Measurements from ENCODE around the gene HLA-DQB2. TPM values are rescaled to one million over a fixed set of nuclear protein-coding genes. Genes with fewer than 3 reads are reported as not detected.
"Not testable (repeated sequence)": the region's sequence is repeated elsewhere in the genome, so short reads cannot be mapped to it uniquely, and the experiment has no call there.

HLA-DQB2 gene
- not detected for total RNA-seq

- no peak within 1 kb of the TSS for H3K4me3 ChIP-seq (ENCODE audit: low read length in 3 of 3)
- H3K4me1 ChIP-seq (ENCODE audit: control insufficient read depth in 3 of 3, insufficient read depth in 3 of 3, low read length in 3 of 3): no peaks in the 10 kb centered on the region
- H3K9ac ChIP-seq (ENCODE audit: low read depth in 1 of 3, low read length in 3 of 3): no peak within 1 kb of the TSS
- no peaks in the 10 kb centered on the region for H3K36me3 ChIP-seq (ENCODE audit: control insufficient read depth in 3 of 3, insufficient read depth in 3 of 3, low read length in 3 of 3)
- no peaks in the 10 kb centered on the region for H3K9me3 ChIP-seq (ENCODE audit: control insufficient read depth in 3 of 3, low read length in 3 of 3)
- no peak within 1 kb of the TSS for H3K27ac ChIP-seq (ENCODE audit: low read depth, low read length)
- H3K27me3 ChIP-seq (ENCODE audit: control insufficient read depth in 3 of 3, insufficient read depth in 3 of 3, low read length in 3 of 3): peaks cover 16 to 35% (median 29%) of the 10 kb centered on the region in 3 donors
These were observed at the start of gene HLA-DQB2 for GRCh38 chr6:32763421-32763820. TSS of gene HLA-DQB2 (minus strand) at chr6:32763532. CDS start at chr6:32763470, 62 bp downstream.

GRCh38 chr6:32809171-32809570, 45.8 kb upstream of the HLA-DQB2 start:
- Histone ChIP-seq H3K4me1 (ENCODE audit: control insufficient read depth in 3 of 3, insufficient read depth in 3 of 3, low read length in 3 of 3) (no peaks in the 10 kb centered on the region), H3K4me3 (ENCODE audit: low read length in 3 of 3) (no peak overlapping the region), H3K9me3 (ENCODE audit: control insufficient read depth in 3 of 3, low read length in 3 of 3) (no peaks in the 10 kb centered on the region), H3K27ac (ENCODE audit: low read depth, low read length) (no peak overlapping the region), H3K9ac (ENCODE audit: low read depth in 1 of 3, low read length in 3 of 3) (no peak overlapping the region), H3K27me3 (ENCODE audit: control insufficient read depth in 3 of 3, insufficient read depth in 3 of 3, low read length in 3 of 3) (peaks cover 5 to 20% (median 11%) of the 10 kb centered on the region in 3 donors), H3K36me3 (ENCODE audit: control insufficient read depth in 3 of 3, insufficient read depth in 3 of 3, low read length in 3 of 3) (no peaks in the 10 kb centered on the region)

- Histone ChIP-seq H3K4me3 (ENCODE audit: low read length in 3 of 3) (no peak overlapping the region), H3K9me3 (ENCODE audit: control insufficient read depth in 3 of 3, low read length in 3 of 3) (no peaks in the 10 kb centered on the region), H3K4me1 (ENCODE audit: control insufficient read depth in 3 of 3, insufficient read depth in 3 of 3, low read length in 3 of 3) (no peaks in the 10 kb centered on the region), H3K9ac (ENCODE audit: low read depth in 1 of 3, low read length in 3 of 3) (no peak overlapping the region), H3K27me3 (ENCODE audit: control insufficient read depth in 3 of 3, insufficient read depth in 3 of 3, low read length in 3 of 3) (peaks cover 7 to 23% (median 11%) of the 10 kb centered on the region in 3 donors), H3K36me3 (ENCODE audit: control insufficient read depth in 3 of 3, insufficient read depth in 3 of 3, low read length in 3 of 3) (no peaks in the 10 kb centered on the region), H3K27ac (ENCODE audit: low read depth, low read length) (no peak overlapping the region)
These were observed 43.8 kb upstream of the HLA-DQB2 start for GRCh38 chr6:32807020-32807580.

GRCh38 chr6:32805404-32805803, 42.1 kb upstream of the HLA-DQB2 start:
- peaks cover 11 to 23% (median 11%) of the 10 kb centered on the region in 3 donors for H3K27me3 ChIP-seq (ENCODE audit: control insufficient read depth in 3 of 3, insufficient read depth in 3 of 3, low read length in 3 of 3)
- not testable (repeated sequence) for H3K4me3 ChIP-seq (ENCODE audit: low read length in 3 of 3); H3K36me3 ChIP-seq (ENCODE audit: control insufficient read depth in 3 of 3, insufficient read depth in 3 of 3, low read length in 3 of 3); H3K9me3 ChIP-seq (ENCODE audit: control insufficient read depth in 3 of 3, low read length in 3 of 3); H3K9ac ChIP-seq (ENCODE audit: low read depth in 1 of 3, low read length in 3 of 3); H3K4me1 ChIP-seq (ENCODE audit: control insufficient read depth in 3 of 3, insufficient read depth in 3 of 3, low read length in 3 of 3); H3K27ac ChIP-seq (ENCODE audit: low read depth, low read length)

GRCh38 chr6:32803416-32803815, 40.1 kb upstream of the HLA-DQB2 start:
- no peaks in the 10 kb centered on the region for H3K9me3 ChIP-seq (ENCODE audit: control insufficient read depth in 3 of 3, low read length in 3 of 3)
- peaks cover 16 to 33% (median 21%) of the 10 kb centered on the region in 3 donors for H3K27me3 ChIP-seq (ENCODE audit: control insufficient read depth in 3 of 3, insufficient read depth in 3 of 3, low read length in 3 of 3)
- no peaks in the 10 kb centered on the region for H3K4me1 ChIP-seq (ENCODE audit: control insufficient read depth in 3 of 3, insufficient read depth in 3 of 3, low read length in 3 of 3)
- H3K36me3 ChIP-seq (ENCODE audit: control insufficient read depth in 3 of 3, insufficient read depth in 3 of 3, low read length in 3 of 3): no peaks in the 10 kb centered on the region
- H3K27ac ChIP-seq (ENCODE audit: low read depth, low read length): no peak overlapping the region
- no peak overlapping the region for H3K9ac ChIP-seq (ENCODE audit: low read depth in 1 of 3, low read length in 3 of 3)
- H3K4me3 ChIP-seq (ENCODE audit: low read length in 3 of 3): no peak overlapping the region

GRCh38 chr6:32799740-32800139, 36.4 kb upstream of the HLA-DQB2 start:
- H3K27ac ChIP-seq (ENCODE audit: low read depth, low read length): no peak overlapping the region
- peaks cover 8 to 33% (median 21%) of the 10 kb centered on the region in 3 donors for H3K27me3 ChIP-seq (ENCODE audit: control insufficient read depth in 3 of 3, insufficient read depth in 3 of 3, low read length in 3 of 3)
- H3K9me3 ChIP-seq (ENCODE audit: control insufficient read depth in 3 of 3, low read length in 3 of 3): no peaks in the 10 kb centered on the region
- H3K4me3 ChIP-seq (ENCODE audit: low read length in 3 of 3): no peak overlapping the region
- no peak overlapping the region for H3K9ac ChIP-seq (ENCODE audit: low read depth in 1 of 3, low read length in 3 of 3)
- H3K4me1 ChIP-seq (ENCODE audit: control insufficient read depth in 3 of 3, insufficient read depth in 3 of 3, low read length in 3 of 3): peaks cover 0 to 8% (median 4%) of the 10 kb centered on the region in 3 donors
- H3K36me3 ChIP-seq (ENCODE audit: control insufficient read depth in 3 of 3, insufficient read depth in 3 of 3, low read length in 3 of 3): no peaks in the 10 kb centered on the region

- Histone ChIP-seq H3K9ac (ENCODE audit: low read depth in 1 of 3, low read length in 3 of 3) (no peak overlapping the region), H3K4me3 (ENCODE audit: low read length in 3 of 3) (no peak overlapping the region), H3K36me3 (ENCODE audit: control insufficient read depth in 3 of 3, insufficient read depth in 3 of 3, low read length in 3 of 3) (no peaks in the 10 kb centered on the region), H3K27ac (ENCODE audit: low read depth, low read length) (no peak overlapping the region), H3K9me3 (ENCODE audit: control insufficient read depth in 3 of 3, low read length in 3 of 3) (no peaks in the 10 kb centered on the region), H3K4me1 (ENCODE audit: control insufficient read depth in 3 of 3, insufficient read depth in 3 of 3, low read length in 3 of 3) (peaks cover 0 to 8% (median 4%) of the 10 kb centered on the region in 3 donors), H3K27me3 (ENCODE audit: control insufficient read depth in 3 of 3, insufficient read depth in 3 of 3, low read length in 3 of 3) (peaks cover 9 to 37% (median 26%) of the 10 kb centered on the region in 3 donors)
These were observed 35.8 kb upstream of the HLA-DQB2 start for GRCh38 chr6:32799168-32799567.

- H3K27ac ChIP-seq (ENCODE audit: low read depth, low read length): no peak overlapping the region
- H3K9ac ChIP-seq (ENCODE audit: low read depth in 1 of 3, low read length in 3 of 3): peak overlapping the region; percentile 34 to 63 (median 44)
- no peaks in the 10 kb centered on the region for H3K9me3 ChIP-seq (ENCODE audit: control insufficient read depth in 3 of 3, low read length in 3 of 3)
- peaks cover 9 to 46% (median 32%) of the 10 kb centered on the region in 3 donors for H3K27me3 ChIP-seq (ENCODE audit: control insufficient read depth in 3 of 3, insufficient read depth in 3 of 3, low read length in 3 of 3)
- no peaks in the 10 kb centered on the region for H3K36me3 ChIP-seq (ENCODE audit: control insufficient read depth in 3 of 3, insufficient read depth in 3 of 3, low read length in 3 of 3)
- peaks cover 0 to 8% (median 4%) of the 10 kb centered on the region in 3 donors for H3K4me1 ChIP-seq (ENCODE audit: control insufficient read depth in 3 of 3, insufficient read depth in 3 of 3, low read length in 3 of 3)
- peak overlapping the region; percentile 18 to 68 (median 55) for H3K4me3 ChIP-seq (ENCODE audit: low read length in 3 of 3)
These were observed 33.8 kb upstream of the HLA-DQB2 start for GRCh38 chr6:32796848-32797776.

GRCh38 chr6:32794510-32794909, 31.2 kb upstream of the HLA-DQB2 start:
- H3K27ac ChIP-seq (ENCODE audit: low read depth, low read length): no peak overlapping the region
- H3K36me3 ChIP-seq (ENCODE audit: control insufficient read depth in 3 of 3, insufficient read depth in 3 of 3, low read length in 3 of 3): no peaks in the 10 kb centered on the region
- H3K4me3 ChIP-seq (ENCODE audit: low read length in 3 of 3): no peak overlapping the region
- H3K27me3 ChIP-seq (ENCODE audit: control insufficient read depth in 3 of 3, insufficient read depth in 3 of 3, low read length in 3 of 3): peaks cover 9 to 42% (median 40%) of the 10 kb centered on the region in 3 donors
- peaks cover 0 to 8% (median 4%) of the 10 kb centered on the region in 3 donors for H3K4me1 ChIP-seq (ENCODE audit: control insufficient read depth in 3 of 3, insufficient read depth in 3 of 3, low read length in 3 of 3)
- no peak overlapping the region for H3K9ac ChIP-seq (ENCODE audit: low read depth in 1 of 3, low read length in 3 of 3)
- H3K9me3 ChIP-seq (ENCODE audit: control insufficient read depth in 3 of 3, low read length in 3 of 3): no peaks in the 10 kb centered on the region

- peaks cover 9 to 35% (median 35%) of the 10 kb centered on the region in 3 donors for H3K27me3 ChIP-seq (ENCODE audit: control insufficient read depth in 3 of 3, insufficient read depth in 3 of 3, low read length in 3 of 3)
- H3K27ac ChIP-seq (ENCODE audit: low read depth, low read length): no peak overlapping the region
- no peak overlapping the region for H3K4me3 ChIP-seq (ENCODE audit: low read length in 3 of 3)
- H3K4me1 ChIP-seq (ENCODE audit: control insufficient read depth in 3 of 3, insufficient read depth in 3 of 3, low read length in 3 of 3): peaks cover 0 to 8% (median 4%) of the 10 kb centered on the region in 3 donors
- H3K9me3 ChIP-seq (ENCODE audit: control insufficient read depth in 3 of 3, low read length in 3 of 3): no peaks in the 10 kb centered on the region
- no peaks in the 10 kb centered on the region for H3K36me3 ChIP-seq (ENCODE audit: control insufficient read depth in 3 of 3, insufficient read depth in 3 of 3, low read length in 3 of 3)
- no peak overlapping the region for H3K9ac ChIP-seq (ENCODE audit: low read depth in 1 of 3, low read length in 3 of 3)
These were observed 29.6 kb upstream of the HLA-DQB2 start for GRCh38 chr6:32792901-32793435.

All from skeletal muscle tissue (tissue), 4 donors.